ENCODE data around the gene FOXF1. TPM values are rescaled to one million over a fixed set of nuclear protein-coding genes. Genes with fewer than 3 reads are reported as not detected.

Gene FOXF1
- polyA plus RNA-seq, 2 of the 4 experiments (the other 2 are of a cell fraction), result not detected

- ChIA-PET CTCF (interaction anchor here (6.3 kb wide), 1 partner anchor 12 kb away, joined by 66 read pairs; no protein-coding TSS in a partner anchor), POLR2A (no interaction called here)
- Histone ChIP-seq H3K9me3 (peaks cover 3% of the 10 kb centered on the region; the same call in 1 of the 3 replicates), H3K4me1 (no peaks in the 10 kb centered on the region), H3K27ac (no peak overlapping the region), H3K4me2 (no peak overlapping the region), H3K4me3 (no peak overlapping the region)
- ATAC-seq (no peak), FAIRE-seq (no peak), DNase-seq (ENCODE audit: low read depth in 1 of 2, low spot score in 1 of 2) (no peak)
- TF ChIP-seq ESRRA (IDR thresholded peaks at IDR 0.05; ENCODE audit: borderline replicate concordance, low read length) (no peak), CHD4 (IDR thresholded peaks at IDR 0.05; ENCODE audit: borderline replicate concordance) (no peak), POLR2AphosphoS2 (conservative IDR thresholded peaks at IDR 0.05; ENCODE audit: low read length) (no peak), MAX (IDR thresholded peaks at IDR 0.05) (no peak), SMC3 (IDR thresholded peaks at IDR 0.05) (no peak), HOXB5 (CRISPR knock-in tag; IDR thresholded peaks at IDR 0.05) (no peak), JUN (IDR thresholded peaks at IDR 0.05) (no peak), TFCP2L1 (CRISPR knock-in tag; IDR thresholded peaks at IDR 0.05) (no peak), ZFP36 (IDR thresholded peaks at IDR 0.05; ENCODE audit: borderline replicate concordance, partially characterized antibody) (no peak), CBX8 (IDR thresholded peaks at IDR 0.05) (no peak), HDAC2 (IDR thresholded peaks at IDR 0.05) (no peak), FOSB (CRISPR knock-in tag; IDR thresholded peaks at IDR 0.05) (no peak), JUNB (IDR thresholded peaks at IDR 0.05) (no peak), ELK1 (IDR thresholded peaks at IDR 0.05; ENCODE audit: low read depth, low read length) (no peak), E2F6 (IDR thresholded peaks at IDR 0.05; ENCODE audit: borderline replicate concordance, low read depth) (no peak)
- WGBS (ENCODE audit: missing lambda C conversion rate), result 84% methylated on average over 5 of the region's 7 CpGs
These were observed 20.8 kb downstream of the FOXF1 start for GRCh38 chr16:86531191-86531545.

DNA sequence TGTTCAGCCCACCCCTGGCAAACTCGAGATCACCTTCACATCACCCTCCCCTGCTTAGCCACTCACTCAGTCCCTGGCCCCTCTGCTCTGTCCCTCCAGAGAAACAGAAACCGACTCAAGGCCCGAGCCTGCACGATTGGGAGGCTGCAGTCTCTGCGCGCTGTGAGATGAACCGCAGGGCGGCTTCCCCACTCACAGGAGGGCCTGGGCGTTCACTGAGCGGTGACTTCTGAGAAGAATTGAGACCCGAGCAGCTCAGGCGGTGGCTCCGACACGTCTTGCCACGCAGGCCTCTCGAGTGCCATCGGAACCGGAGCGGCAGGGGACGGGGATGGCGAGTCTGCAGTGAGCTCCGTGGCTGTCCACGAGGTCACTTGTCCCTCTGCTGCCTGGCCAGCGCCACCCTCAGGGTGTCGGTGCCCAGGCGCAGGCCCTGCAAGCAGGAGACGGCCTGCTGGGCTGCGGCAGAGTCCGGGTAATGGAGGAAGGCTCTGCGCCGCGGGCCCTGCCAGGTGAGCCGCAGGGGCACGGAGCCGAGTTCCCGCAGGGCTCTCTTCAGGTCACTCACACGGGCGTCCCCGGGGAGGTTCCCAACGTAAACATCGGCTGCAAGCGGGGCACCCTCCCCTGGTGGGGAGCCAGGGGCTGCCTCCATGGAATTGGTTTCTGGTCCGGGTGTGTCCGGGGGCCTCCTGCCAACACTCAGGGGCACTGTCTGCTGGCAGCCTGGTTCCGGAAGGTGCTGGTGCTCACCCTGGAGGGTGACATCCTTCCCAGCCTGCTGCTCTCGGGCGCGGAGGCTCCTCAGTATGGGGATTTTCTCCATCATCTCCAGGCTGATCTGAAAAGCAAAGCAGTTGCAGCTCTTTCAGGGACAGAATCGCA lies 21.6 kb downstream of the FOXF1 start:
- no peak for TF ChIP-seq NPAS2 (CRISPR knock-in tag; IDR thresholded peaks at IDR 0.05; ENCODE audit: borderline replicate concordance)

DNA sequence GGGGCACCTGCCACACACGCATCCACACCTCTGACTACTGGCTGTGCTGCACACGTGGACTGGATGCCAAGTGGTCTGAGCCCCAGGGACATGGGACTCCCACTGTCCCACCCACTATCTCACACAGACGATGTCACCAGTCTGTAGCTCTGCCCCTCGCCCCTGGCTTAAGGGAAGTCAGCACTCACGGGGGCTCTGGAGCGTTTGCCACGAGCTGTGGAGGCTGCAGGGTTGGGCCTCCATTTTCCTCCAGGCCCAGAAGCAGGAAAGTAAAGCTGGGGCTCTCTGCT lies 22.1 kb downstream of the FOXF1 start:
- no peak for DNase-seq (ENCODE audit: low read depth in 1 of 2, low spot score in 1 of 2)
- Histone ChIP-seq H3K4me3 (no peak overlapping the region), H3K27ac (no peak overlapping the region), H3K4me1 (no peaks in the 10 kb centered on the region), H3K4me2 (no peak overlapping the region), H3K9me3 (peaks cover 3% of the 10 kb centered on the region; the same call in 1 of the 3 replicates)
- WGBS (ENCODE audit: missing lambda C conversion rate), result 88% methylated on average over 7 of the region's 7 CpGs
- ChIA-PET CTCF (interaction anchor here (1.0 to 6.3 kb wide), 2 partner anchors 14 to 460 kb away, joined by 5 to 66 read pairs; no protein-coding TSS in a partner anchor), POLR2A (no interaction called here)
- no peak for FAIRE-seq
- no peak for ATAC-seq
- TF ChIP-seq SREBF2 (IDR thresholded peaks at IDR 0.05) (no peak), HOXB5 (CRISPR knock-in tag; IDR thresholded peaks at IDR 0.05) (no peak), GATA3 (IDR thresholded peaks at IDR 0.05; ENCODE audit: borderline replicate concordance) (no peak), BCL3 (IDR thresholded peaks at IDR 0.05) (no peak), BHLHE40 (IDR thresholded peaks at IDR 0.05; ENCODE audit: low read depth, low read length) (no peak), HDAC2 (IDR thresholded peaks at IDR 0.05) (no peak), FOSB (CRISPR knock-in tag; IDR thresholded peaks at IDR 0.05) (no peak), KDM1A (IDR thresholded peaks at IDR 0.05; ENCODE audit: low read depth) (no peak), ATOH8 (CRISPR knock-in tag; IDR thresholded peaks at IDR 0.05; ENCODE audit: low read depth) (no peak), TFCP2L1 (CRISPR knock-in tag; IDR thresholded peaks at IDR 0.05) (no peak), SMC3 (IDR thresholded peaks at IDR 0.05) (no peak), KDM5A (IDR thresholded peaks at IDR 0.05) (no peak), MAZ (IDR thresholded peaks at IDR 0.05; ENCODE audit: borderline replicate concordance, low read depth, low read length) (no peak), MAX (IDR thresholded peaks at IDR 0.05) (no peak), ZFP36 (IDR thresholded peaks at IDR 0.05; ENCODE audit: borderline replicate concordance, partially characterized antibody) (no peak), HOXB13 (CRISPR knock-in tag; IDR thresholded peaks at IDR 0.05; ENCODE audit: low read depth) (no peak), PHF8 (IDR thresholded peaks at IDR 0.05; ENCODE audit: borderline replicate concordance, low read depth) (no peak), TP53 (CRISPR knock-in tag; IDR thresholded peaks at IDR 0.05) (no peak), EHF (CRISPR knock-in tag; IDR thresholded peaks at IDR 0.05) (no peak)

More for the DNA sequence above, 21.6 kb downstream of the FOXF1 start:
- Histone ChIP-seq H3K27ac (no peak overlapping the region), H3K4me1 (no peaks in the 10 kb centered on the region), H3K9me3 (peaks cover 3% of the 10 kb centered on the region; the same call in 1 of the 3 replicates), H3K4me3 (no peak overlapping the region), H3K4me2 (no peak overlapping the region)
- DNase-seq (ENCODE audit: low read depth in 1 of 2, low spot score in 1 of 2) (no peak), FAIRE-seq (no peak), ATAC-seq (no peak)
- ChIA-PET CTCF (interaction anchor here (6.3 kb wide), 1 partner anchor 13 kb away, joined by 66 read pairs; no protein-coding TSS in a partner anchor), POLR2A (no interaction called here)
- WGBS (ENCODE audit: missing lambda C conversion rate), result 89% methylated on average over 42 of the region's 49 CpGs
